Astrocyte (in vitro differentiated cells and primary cell): ENCODE measurements around the gene IQCH.

Experiments used
- EZH2 ChIP-seq: IDR thresholded peaks from 2 replicates; pipeline ENCODE4 v1.6.1; 2012; ENCODE audit warnings: mild to moderate bottlenecking, low read length, inconsistent platforms; ENCODE audit not compliant: insufficient read depth
- TF ChIP-seq, protein P1 (sequence below): IDR thresholded peaks from 2 replicates; pipeline ENCODE4 v1.5.1; 2011; ENCODE audit warnings: low read depth, mild to moderate bottlenecking, inconsistent platforms, low read length, moderate library complexity; ENCODE audit not compliant: insufficient read depth

DNA sequence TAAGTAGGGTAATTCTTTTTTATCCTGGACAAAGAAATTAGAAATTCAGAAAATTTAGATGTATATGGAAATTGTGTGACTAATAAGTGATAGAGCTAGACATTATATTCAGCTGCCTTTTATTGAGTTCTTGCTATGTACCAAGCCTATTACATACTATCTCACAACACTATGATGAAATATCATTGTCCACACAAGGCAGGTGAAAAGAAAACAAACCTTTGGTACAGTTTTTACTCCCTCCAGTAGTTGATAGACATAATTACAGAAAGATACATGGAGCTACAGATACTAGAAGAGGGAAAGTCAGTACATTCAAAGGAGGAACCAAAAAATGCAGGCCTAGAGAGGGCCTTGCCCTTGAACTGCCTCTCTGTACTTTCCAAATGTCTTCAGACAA lies 4.8 kb downstream of the IQCH start:
- no peak for TF ChIP-seq EZH2
- TF ChIP-seq, protein P1, sequence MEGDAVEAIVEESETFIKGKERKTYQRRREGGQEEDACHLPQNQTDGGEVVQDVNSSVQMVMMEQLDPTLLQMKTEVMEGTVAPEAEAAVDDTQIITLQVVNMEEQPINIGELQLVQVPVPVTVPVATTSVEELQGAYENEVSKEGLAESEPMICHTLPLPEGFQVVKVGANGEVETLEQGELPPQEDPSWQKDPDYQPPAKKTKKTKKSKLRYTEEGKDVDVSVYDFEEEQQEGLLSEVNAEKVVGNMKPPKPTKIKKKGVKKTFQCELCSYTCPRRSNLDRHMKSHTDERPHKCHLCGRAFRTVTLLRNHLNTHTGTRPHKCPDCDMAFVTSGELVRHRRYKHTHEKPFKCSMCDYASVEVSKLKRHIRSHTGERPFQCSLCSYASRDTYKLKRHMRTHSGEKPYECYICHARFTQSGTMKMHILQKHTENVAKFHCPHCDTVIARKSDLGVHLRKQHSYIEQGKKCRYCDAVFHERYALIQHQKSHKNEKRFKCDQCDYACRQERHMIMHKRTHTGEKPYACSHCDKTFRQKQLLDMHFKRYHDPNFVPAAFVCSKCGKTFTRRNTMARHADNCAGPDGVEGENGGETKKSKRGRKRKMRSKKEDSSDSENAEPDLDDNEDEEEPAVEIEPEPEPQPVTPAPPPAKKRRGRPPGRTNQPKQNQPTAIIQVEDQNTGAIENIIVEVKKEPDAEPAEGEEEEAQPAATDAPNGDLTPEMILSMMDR: no peak
